ENCODE data around the gene TMEM106C. TPM values are rescaled to one million over a fixed set of nuclear protein-coding genes. Genes with fewer than 3 reads are reported as not detected.

TMEM106C gene
- polyA plus RNA-seq, 1 donor from 2014 or later, result 290 TPM

- H3K36me3 ChIP-seq (ENCODE audit: insufficient read depth, low read length), result no peaks in the 10 kb centered on the region
- peaks cover 4% of the 10 kb centered on the region for H3K79me2 ChIP-seq (replicated peaks; ENCODE audit: insufficient read depth, low read length)
- H2AFZ ChIP-seq (ENCODE audit: low read depth, low read length), result no peak overlapping the region
- H3K9me3 ChIP-seq (ENCODE audit: low read length), result no peaks in the 10 kb centered on the region
- H3K27ac ChIP-seq (ENCODE audit: low read length), result no peak overlapping the region
- peaks cover 6% of the 10 kb centered on the region for H3F3A ChIP-seq (ENCODE audit: insufficient read depth, low read length, poor library complexity, severe bottlenecking)
- H4K20me1 ChIP-seq (ENCODE audit: insufficient read depth), result no peaks in the 10 kb centered on the region
- TF ChIP-seq EP300 (conservative IDR thresholded peaks at IDR 0.05; ENCODE audit: poor library complexity, severe bottlenecking), result no peak
- TF ChIP-seq, protein P1, sequence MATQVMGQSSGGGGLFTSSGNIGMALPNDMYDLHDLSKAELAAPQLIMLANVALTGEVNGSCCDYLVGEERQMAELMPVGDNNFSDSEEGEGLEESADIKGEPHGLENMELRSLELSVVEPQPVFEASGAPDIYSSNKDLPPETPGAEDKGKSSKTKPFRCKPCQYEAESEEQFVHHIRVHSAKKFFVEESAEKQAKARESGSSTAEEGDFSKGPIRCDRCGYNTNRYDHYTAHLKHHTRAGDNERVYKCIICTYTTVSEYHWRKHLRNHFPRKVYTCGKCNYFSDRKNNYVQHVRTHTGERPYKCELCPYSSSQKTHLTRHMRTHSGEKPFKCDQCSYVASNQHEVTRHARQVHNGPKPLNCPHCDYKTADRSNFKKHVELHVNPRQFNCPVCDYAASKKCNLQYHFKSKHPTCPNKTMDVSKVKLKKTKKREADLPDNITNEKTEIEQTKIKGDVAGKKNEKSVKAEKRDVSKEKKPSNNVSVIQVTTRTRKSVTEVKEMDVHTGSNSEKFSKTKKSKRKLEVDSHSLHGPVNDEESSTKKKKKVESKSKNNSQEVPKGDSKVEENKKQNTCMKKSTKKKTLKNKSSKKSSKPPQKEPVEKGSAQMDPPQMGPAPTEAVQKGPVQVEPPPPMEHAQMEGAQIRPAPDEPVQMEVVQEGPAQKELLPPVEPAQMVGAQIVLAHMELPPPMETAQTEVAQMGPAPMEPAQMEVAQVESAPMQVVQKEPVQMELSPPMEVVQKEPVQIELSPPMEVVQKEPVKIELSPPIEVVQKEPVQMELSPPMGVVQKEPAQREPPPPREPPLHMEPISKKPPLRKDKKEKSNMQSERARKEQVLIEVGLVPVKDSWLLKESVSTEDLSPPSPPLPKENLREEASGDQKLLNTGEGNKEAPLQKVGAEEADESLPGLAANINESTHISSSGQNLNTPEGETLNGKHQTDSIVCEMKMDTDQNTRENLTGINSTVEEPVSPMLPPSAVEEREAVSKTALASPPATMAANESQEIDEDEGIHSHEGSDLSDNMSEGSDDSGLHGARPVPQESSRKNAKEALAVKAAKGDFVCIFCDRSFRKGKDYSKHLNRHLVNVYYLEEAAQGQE (IDR thresholded peaks at IDR 0.05; ENCODE audit: borderline replicate concordance), result no peak
- no peak for TF ChIP-seq POLR2AphosphoS5 (IDR thresholded peaks at IDR 0.05)
- TF ChIP-seq TAF1 (IDR thresholded peaks at IDR 0.05; ENCODE audit: low read depth), result no peak
- no peak for TF ChIP-seq SMC3 (conservative IDR thresholded peaks at IDR 0.05; ENCODE audit: poor library complexity)
- TF ChIP-seq, protein P2, sequence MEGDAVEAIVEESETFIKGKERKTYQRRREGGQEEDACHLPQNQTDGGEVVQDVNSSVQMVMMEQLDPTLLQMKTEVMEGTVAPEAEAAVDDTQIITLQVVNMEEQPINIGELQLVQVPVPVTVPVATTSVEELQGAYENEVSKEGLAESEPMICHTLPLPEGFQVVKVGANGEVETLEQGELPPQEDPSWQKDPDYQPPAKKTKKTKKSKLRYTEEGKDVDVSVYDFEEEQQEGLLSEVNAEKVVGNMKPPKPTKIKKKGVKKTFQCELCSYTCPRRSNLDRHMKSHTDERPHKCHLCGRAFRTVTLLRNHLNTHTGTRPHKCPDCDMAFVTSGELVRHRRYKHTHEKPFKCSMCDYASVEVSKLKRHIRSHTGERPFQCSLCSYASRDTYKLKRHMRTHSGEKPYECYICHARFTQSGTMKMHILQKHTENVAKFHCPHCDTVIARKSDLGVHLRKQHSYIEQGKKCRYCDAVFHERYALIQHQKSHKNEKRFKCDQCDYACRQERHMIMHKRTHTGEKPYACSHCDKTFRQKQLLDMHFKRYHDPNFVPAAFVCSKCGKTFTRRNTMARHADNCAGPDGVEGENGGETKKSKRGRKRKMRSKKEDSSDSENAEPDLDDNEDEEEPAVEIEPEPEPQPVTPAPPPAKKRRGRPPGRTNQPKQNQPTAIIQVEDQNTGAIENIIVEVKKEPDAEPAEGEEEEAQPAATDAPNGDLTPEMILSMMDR (IDR thresholded peaks at IDR 0.05; ENCODE audit: poor library complexity, severe bottlenecking), result no peak
- TF ChIP-seq EZH2 (IDR thresholded peaks at IDR 0.05; ENCODE audit: borderline replicate concordance, insufficient read depth, low read length, poor library complexity, severe bottlenecking), result no peak
- no peak for TF ChIP-seq RAD21 (conservative IDR thresholded peaks at IDR 0.05)
- no peak for TF ChIP-seq MXI1 (conservative IDR thresholded peaks at IDR 0.05; ENCODE audit: poor library complexity, severe bottlenecking)
- H3K9ac ChIP-seq (ENCODE audit: low read length), result peak overlapping the region; percentile 37
- no peak overlapping the region for H3K4me2 ChIP-seq (ENCODE audit: low read length)
- peaks cover 52% of the 10 kb centered on the region for H3K27me3 ChIP-seq (ENCODE audit: insufficient read depth, low read depth, low read length)
- peak overlapping the region; percentile 69 for H3K4me3 ChIP-seq (ENCODE audit: low read length)
- H3K9me2 ChIP-seq (ENCODE audit: insufficient read depth, low read length), result no peaks in the 10 kb centered on the region
Observed at GRCh38 chr12:48005001-48005749, 41.8 kb downstream of the TMEM106C start.

GRCh38 chr12:48005750-48006021 lies 42.3 kb downstream of the TMEM106C start:
- Histone ChIP-seq H3K4me2 (ENCODE audit: low read length) (no peak overlapping the region), H2AFZ (ENCODE audit: low read depth, low read length) (no peak overlapping the region), H3K4me3 (ENCODE audit: low read length) (no peak overlapping the region)

More at GRCh38 chr12:48005750-48006021, 42.3 kb downstream of the TMEM106C start:
- H3F3A ChIP-seq (ENCODE audit: insufficient read depth, low read length, poor library complexity, severe bottlenecking), result peaks cover 6% of the 10 kb centered on the region
- H3K9me2 ChIP-seq (ENCODE audit: insufficient read depth, low read length), result no peaks in the 10 kb centered on the region
- TF ChIP-seq MXI1 (conservative IDR thresholded peaks at IDR 0.05; ENCODE audit: poor library complexity, severe bottlenecking), result no peak
- TF ChIP-seq, protein P2 (IDR thresholded peaks at IDR 0.05; ENCODE audit: poor library complexity, severe bottlenecking), result no peak
- TF ChIP-seq EZH2 (IDR thresholded peaks at IDR 0.05; ENCODE audit: borderline replicate concordance, insufficient read depth, low read length, poor library complexity, severe bottlenecking), result no peak
- TF ChIP-seq POLR2AphosphoS5 (IDR thresholded peaks at IDR 0.05), result no peak
- no peak for TF ChIP-seq RAD21 (conservative IDR thresholded peaks at IDR 0.05)
- no peak for TF ChIP-seq EP300 (conservative IDR thresholded peaks at IDR 0.05; ENCODE audit: poor library complexity, severe bottlenecking)
- TF ChIP-seq SMC3 (conservative IDR thresholded peaks at IDR 0.05; ENCODE audit: poor library complexity), result no peak
- TF ChIP-seq, protein P1 (IDR thresholded peaks at IDR 0.05; ENCODE audit: borderline replicate concordance), result no peak
- TF ChIP-seq TAF1 (IDR thresholded peaks at IDR 0.05; ENCODE audit: low read depth), result no peak
- no peaks in the 10 kb centered on the region for H3K9me3 ChIP-seq (ENCODE audit: low read length)
- no peak overlapping the region for H3K27ac ChIP-seq (ENCODE audit: low read length)
- H3K36me3 ChIP-seq (ENCODE audit: insufficient read depth, low read length), result no peaks in the 10 kb centered on the region
- H4K20me1 ChIP-seq (ENCODE audit: insufficient read depth), result no peaks in the 10 kb centered on the region
- H3K9ac ChIP-seq (ENCODE audit: low read length), result no peak overlapping the region
- no peaks in the 10 kb centered on the region for H3K79me2 ChIP-seq (replicated peaks; ENCODE audit: insufficient read depth, low read length)
- H3K27me3 ChIP-seq (ENCODE audit: insufficient read depth, low read depth, low read length), result peaks cover 51% of the 10 kb centered on the region
